Adipocyte (in vitro differentiated cells): ENCODE results near the gene DHRS1.

Source experiments
- DNase-seq: peaks from one replicate; pipeline ENCODE4 v3.0.0-alpha.2; 2015; ENCODE audit warnings: low read depth
- H3K27me3 ChIP-seq: replicated peaks from 2 replicates; pipeline ENCODE4 v1.7.0; 2013; ENCODE audit warnings: mild to moderate bottlenecking, low read length, moderate library complexity; ENCODE audit not compliant: control insufficient read depth, insufficient read depth
- H3K36me3 ChIP-seq: 2 replicates; pipeline ENCODE4 v1.7.0; 2013; ENCODE audit warnings: low read length, mild to moderate bottlenecking, moderate library complexity; ENCODE audit not compliant: control insufficient read depth, insufficient read depth, severe bottlenecking
- H3K4me1 ChIP-seq: 2 replicates; pipeline ENCODE4 v1.7.0; 2013; ENCODE audit warnings: mild to moderate bottlenecking, low read length, moderate library complexity; ENCODE audit not compliant: control insufficient read depth, insufficient read depth
- H3K4me3 ChIP-seq: 2 replicates; pipeline ENCODE4 v1.7.0; 2013; ENCODE audit warnings: mild to moderate bottlenecking, low read length, moderate library complexity
- H3K9ac ChIP-seq: 2 replicates; pipeline ENCODE4 v1.7.0; 2013; ENCODE audit warnings: mild to moderate bottlenecking, low read length, moderate library complexity
- H3K9me3 ChIP-seq: 2 replicates; pipeline ENCODE4 v1.7.0; 2013; ENCODE audit warnings: mild to moderate bottlenecking, low read length, moderate library complexity; ENCODE audit not compliant: control insufficient read depth

Gene DHRS1

DNA sequence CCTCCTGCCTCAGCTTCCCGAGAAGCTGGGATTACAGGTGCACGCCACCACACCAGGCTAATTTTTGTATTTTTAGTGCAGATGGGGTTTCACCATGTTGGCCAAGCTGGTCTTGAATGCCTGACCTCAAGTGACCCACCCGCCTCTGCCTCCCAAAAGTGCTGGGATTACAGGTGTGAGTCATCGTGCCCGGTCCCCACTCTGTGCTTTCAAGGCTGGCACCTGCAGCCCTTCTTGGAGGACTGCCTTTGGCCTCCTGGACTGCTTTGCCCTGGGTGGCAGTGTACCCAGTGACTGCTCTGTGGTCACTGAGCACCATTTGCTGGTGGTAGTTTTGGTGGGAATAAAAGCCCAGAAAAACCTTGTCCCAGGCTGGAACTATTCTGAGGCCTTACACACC lies 12.6 kb downstream of the DHRS1 start:
- Histone ChIP-seq H3K4me3 (no peak overlapping the region), H3K27me3 (no peaks in the 10 kb centered on the region), H3K9ac (no peak overlapping the region), H3K36me3 (peaks cover 27% of the 10 kb centered on the region), H3K9me3 (no peaks in the 10 kb centered on the region), H3K4me1 (no peaks in the 10 kb centered on the region)
- DNase-seq = no peak

DNA sequence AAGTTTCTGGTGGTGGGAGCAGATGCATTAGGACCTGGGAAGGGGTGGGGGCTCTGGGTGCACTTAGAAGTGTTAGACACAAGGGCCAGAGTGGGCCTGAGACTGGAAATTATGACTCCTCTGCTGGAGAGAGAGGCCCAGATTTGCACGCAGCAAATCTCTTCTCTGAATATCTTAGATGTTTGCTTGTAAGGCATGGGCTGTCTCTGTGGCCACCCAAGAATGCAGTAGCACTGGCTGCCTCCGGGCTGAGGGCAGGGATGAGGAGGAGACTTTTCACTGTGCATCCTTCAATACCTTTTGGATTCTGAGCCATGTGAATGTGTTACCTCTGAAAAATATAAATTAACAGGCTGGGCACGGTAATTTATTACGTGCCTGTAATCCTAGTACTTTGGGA lies 14.2 kb downstream of the DHRS1 start:
- Histone ChIP-seq H3K4me3 (no peak overlapping the region), H3K27me3 (no peaks in the 10 kb centered on the region), H3K36me3 (peaks cover 12% of the 10 kb centered on the region), H3K9me3 (no peaks in the 10 kb centered on the region), H3K4me1 (peaks cover 12% of the 10 kb centered on the region), H3K9ac (no peak overlapping the region)
- peak; percentile 22 for DNase-seq

DNA sequence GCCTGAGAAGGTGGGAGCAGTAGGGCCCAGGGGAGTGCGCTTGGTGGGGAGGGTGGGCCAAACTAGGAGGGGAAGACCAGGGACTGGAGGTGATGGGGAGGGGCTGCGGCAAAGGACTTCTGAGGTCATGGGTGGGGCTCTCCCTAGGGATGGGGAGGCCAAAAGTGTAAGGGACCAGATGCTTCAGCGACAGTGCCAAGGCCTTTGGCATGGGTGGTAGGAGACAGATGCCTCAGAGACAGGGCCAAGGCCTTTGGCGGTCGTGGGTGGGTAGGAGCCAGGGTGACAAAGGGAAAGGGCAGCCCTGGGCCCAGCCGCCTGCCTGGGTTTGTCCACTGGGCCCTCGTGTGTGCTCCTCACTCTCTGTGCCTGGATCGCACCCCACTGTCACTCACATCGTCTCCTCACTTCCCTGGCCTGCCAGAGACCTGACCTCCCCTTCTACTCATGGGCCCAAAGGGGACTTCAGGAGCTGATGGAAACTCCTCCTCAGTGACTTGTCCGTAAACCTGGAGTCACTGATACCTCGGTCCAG lies 15.0 kb downstream of the DHRS1 start:
- H3K9me3 ChIP-seq = no peaks in the 10 kb centered on the region
- H3K4me1 ChIP-seq = peaks cover 17% of the 10 kb centered on the region
- no peaks in the 10 kb centered on the region for H3K27me3 ChIP-seq
- no peak overlapping the region for H3K9ac ChIP-seq
- peaks cover 4% of the 10 kb centered on the region for H3K36me3 ChIP-seq
- DNase-seq = no peak
- H3K4me3 ChIP-seq = no peak overlapping the region

GRCh38 chr14:24283796-24284460 lies 15.7 kb downstream of the DHRS1 start:
- Histone ChIP-seq H3K36me3 (no peaks in the 10 kb centered on the region), H3K9ac (no peak overlapping the region), H3K4me3 (no peak overlapping the region), H3K4me1 (peaks cover 23% of the 10 kb centered on the region), H3K9me3 (no peaks in the 10 kb centered on the region), H3K27me3 (no peaks in the 10 kb centered on the region)
- no peak for DNase-seq

- Histone ChIP-seq H3K4me3 (no peak overlapping the region), H3K4me1 (peaks cover 29% of the 10 kb centered on the region)
These were observed 16.8 kb downstream of the DHRS1 start for GRCh38 chr14:24282736-24283135.

DNA sequence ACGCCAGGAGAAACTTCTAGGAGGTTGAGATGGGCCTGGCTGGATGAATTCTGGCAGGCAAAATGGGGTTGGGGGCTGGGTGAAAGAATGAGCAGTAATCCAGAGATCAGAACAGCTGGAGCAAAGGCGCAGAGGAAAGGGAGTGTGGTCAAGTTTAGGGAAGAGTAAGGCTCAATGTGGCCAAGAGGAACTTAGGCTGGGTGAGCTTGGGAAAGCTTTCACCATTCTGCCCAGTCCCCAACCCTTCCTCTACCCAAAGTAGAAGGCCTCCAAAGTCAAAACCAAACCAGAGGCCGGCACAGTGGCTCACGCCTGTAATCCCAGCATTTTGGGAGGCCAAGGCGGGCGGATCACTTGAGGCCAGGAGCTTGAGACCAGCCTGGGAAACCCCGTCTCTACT lies 17.9 kb downstream of the DHRS1 start:
- H3K4me1 ChIP-seq = peaks cover 38% of the 10 kb centered on the region
- H3K9ac ChIP-seq = no peak overlapping the region
- H3K4me3 ChIP-seq = no peak overlapping the region
- H3K9me3 ChIP-seq = no peaks in the 10 kb centered on the region
- H3K27me3 ChIP-seq = no peaks in the 10 kb centered on the region
- H3K36me3 ChIP-seq = no peaks in the 10 kb centered on the region
- no peak for DNase-seq

More at GRCh38 chr14:24282736-24283135, 16.8 kb downstream of the DHRS1 start:
- H3K27me3 ChIP-seq = no peaks in the 10 kb centered on the region
- H3K9me3 ChIP-seq = no peaks in the 10 kb centered on the region
- no peak overlapping the region for H3K9ac ChIP-seq
- no peak for DNase-seq
- no peaks in the 10 kb centered on the region for H3K36me3 ChIP-seq

GRCh38 chr14:24280797-24281460 lies 18.7 kb downstream of the DHRS1 start:
- H3K36me3 ChIP-seq = no peaks in the 10 kb centered on the region
- H3K4me3 ChIP-seq = peak overlapping the region; percentile 13
- H3K4me1 ChIP-seq = peaks cover 38% of the 10 kb centered on the region
- H3K27me3 ChIP-seq = no peaks in the 10 kb centered on the region
- peak overlapping the region; percentile 55 for H3K9ac ChIP-seq
- H3K9me3 ChIP-seq = no peaks in the 10 kb centered on the region
- peak; percentile 42 for DNase-seq

DNA sequence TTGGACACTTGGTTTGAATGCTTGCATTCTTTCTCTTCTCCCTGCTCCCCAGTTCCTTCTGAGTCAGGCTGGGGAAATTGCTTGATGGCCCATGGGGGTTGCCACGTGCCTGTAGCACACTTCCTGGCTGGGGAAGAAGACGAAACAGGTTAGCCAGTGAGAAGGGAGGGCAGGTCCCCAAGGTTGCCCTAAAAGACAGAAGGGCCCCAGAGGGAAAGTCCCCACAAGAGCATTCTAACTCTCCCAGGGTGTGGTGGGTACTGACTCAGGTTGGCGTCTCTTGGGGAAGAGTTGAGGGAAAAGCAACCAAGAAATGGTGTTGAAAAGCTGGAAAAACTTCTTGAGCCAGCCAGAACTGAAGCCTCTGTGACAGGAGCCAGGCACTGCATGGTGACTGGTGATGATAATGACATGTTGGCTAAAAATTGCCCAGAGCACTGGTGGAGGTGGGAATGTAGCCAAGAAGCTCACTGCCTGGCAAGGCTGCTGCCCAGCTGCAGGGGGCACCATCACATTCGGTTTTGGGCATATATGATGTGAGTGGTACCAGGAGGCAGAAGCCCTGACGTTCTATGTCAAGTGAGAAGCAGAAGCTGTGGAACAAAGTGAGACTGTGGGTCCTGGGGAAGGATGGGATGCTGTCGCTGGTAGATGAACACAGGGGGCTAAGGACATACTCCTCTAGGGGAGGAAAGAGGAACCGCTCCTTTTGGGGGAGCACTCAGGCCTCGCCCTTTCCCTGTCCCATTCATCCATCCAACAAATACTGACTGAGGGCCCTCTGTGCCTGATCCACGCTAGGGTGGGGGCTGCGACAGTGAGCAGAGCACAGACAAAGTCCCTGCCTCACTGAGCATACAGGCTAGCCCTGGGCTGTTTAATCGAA lies 20.0 kb downstream of the DHRS1 start:
- Histone ChIP-seq H3K36me3 (no peaks in the 10 kb centered on the region), H3K9ac (no peak overlapping the region), H3K27me3 (no peaks in the 10 kb centered on the region), H3K9me3 (no peaks in the 10 kb centered on the region), H3K4me1 (peaks cover 38% of the 10 kb centered on the region), H3K4me3 (no peak overlapping the region)
- DNase-seq = no peak

DNA sequence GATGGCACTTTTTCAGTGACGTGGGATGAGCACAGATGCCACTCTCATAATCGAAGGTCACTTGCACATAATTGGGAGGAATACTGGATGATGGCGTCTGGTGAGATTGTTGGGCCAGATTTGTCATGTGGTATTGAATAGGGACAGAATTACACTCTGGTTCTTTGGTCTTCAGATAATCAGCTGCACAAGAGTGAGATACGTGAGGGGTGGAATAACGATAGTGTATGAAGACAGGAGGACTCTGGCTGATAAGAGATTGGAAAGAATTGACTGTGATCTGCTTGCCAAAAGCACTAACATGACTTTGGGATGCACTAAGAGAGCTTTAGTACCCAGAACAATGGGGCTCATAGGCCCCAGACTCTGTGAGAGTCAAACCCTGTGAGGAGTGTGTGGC lies 21.2 kb downstream of the DHRS1 start:
- Histone ChIP-seq H3K4me3 (no peak overlapping the region), H3K4me1 (peaks cover 48% of the 10 kb centered on the region), H3K9ac (no peak overlapping the region), H3K27me3 (no peaks in the 10 kb centered on the region), H3K9me3 (no peaks in the 10 kb centered on the region), H3K36me3 (no peaks in the 10 kb centered on the region)
- no peak for DNase-seq

DNA sequence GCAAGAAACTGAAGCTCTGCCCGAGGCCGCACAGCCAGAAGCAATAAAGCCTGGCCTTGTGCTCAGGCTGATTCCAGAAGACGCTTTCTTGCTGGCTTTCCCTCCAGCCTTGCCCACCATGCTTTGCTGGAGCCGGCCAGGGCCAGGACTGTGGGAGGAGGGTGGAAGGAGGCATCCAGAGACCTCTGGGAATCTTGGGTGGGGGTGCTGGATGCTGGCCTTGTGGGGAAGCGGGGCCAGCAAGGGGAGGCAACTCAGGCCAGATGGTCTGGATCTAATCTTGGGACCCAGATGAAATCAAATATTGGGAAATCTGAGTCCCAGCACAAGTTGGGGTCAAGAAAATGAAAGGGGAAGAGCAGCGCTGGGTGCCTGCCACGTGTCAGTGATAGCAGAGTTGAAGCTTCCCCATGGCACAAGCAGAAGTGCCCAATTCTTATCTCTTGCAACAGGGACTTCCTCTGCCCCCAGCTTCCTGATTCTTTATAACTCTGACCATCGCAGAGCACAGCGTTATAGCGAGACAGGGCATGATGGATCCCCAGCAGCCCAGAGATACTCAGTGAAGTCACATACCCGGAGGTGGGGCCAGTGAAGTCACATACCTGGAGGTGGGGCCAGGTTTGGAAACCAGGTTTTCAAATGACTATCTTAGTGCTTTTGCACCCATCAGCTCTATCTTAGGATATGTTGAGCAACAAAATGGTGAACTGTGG lies 21.8 kb downstream of the DHRS1 start:
- H3K36me3 ChIP-seq = no peaks in the 10 kb centered on the region
- H3K4me1 ChIP-seq = peaks cover 50% of the 10 kb centered on the region
- peak overlapping the region; percentile 39 for H3K9ac ChIP-seq
- no peak overlapping the region for H3K4me3 ChIP-seq
- no peaks in the 10 kb centered on the region for H3K9me3 ChIP-seq
- H3K27me3 ChIP-seq = no peaks in the 10 kb centered on the region
- DNase-seq = no peak
